K562 (cell line): ENCODE data around the gene CES1. TPM values are rescaled to one million over a fixed set of nuclear protein-coding genes. Genes with fewer than 3 reads are reported as not detected.

Experiments used
- ATAC-seq: fragments of 200-7000 bp; cut with Tn5 transposase; 3 replicates; pipeline ENCODE4 v1.9.1; 2020; ENCODE audit warnings: moderate library complexity
- BruUV-seq: library from RNA; stranded (reverse); fragments of 400-500 nt; replicated peaks from 2 replicates; lab custom pipeline; 2021; lab: Mats Ljungman, UMichigan
- CTCF ChIA-PET: fragments of 300-600 bp; formaldehyde crosslinking; extraction: SDS; loops from one replicate; lab custom pipeline; 2021; ENCODE audit warnings: low intra/inter-chr PET ratio; lab: Yijun Ruan, JAX
- POLR2A ChIA-PET: fragments of 300-600, 350-650 bp; sonication (Branson Sonifier 250); formaldehyde crosslinking; extraction: SDS; loops from one replicate; lab custom pipeline; 2021; ENCODE audit warnings: antibody characterized with exemption, inconsistent platforms; lab: Yijun Ruan, JAX
- DNase-seq, 4 experiments: peaks; one replicate each; pipeline versions ENCODE4 v3.0.0 to v3.0.0-alpha.2; 2011 to 2018; ENCODE audit warnings: low spot score in 3 of 4, mixed read lengths in 3 of 4; ENCODE audit errors: extremely low read depth in 1 of 4
- FAIRE-seq: peaks from 2 replicates; lab custom pipeline; 2011; peaks lifted over from hg19 to GRCh38; lab: Jason Lieb, UNC
- H2AFZ ChIP-seq: 2 replicates; pipeline ENCODE4 v1.6.0; 2011; ENCODE audit warnings: low read depth, low read length, control low read depth, inconsistent platforms
- H3K27ac ChIP-seq: fragments of 200-600 bp; 3 replicates; pipeline ENCODE4 v1.8.0; 2011; ENCODE audit warnings: low read depth, mild to moderate bottlenecking, control low read depth, inconsistent platforms, low read length, moderate library complexity, mixed read lengths; ENCODE audit errors: extremely low read depth
- H3K27me3 ChIP-seq, 2 experiments: fragments of 300-600 bp in 1 of 2; 2 replicates in 1 of 2; 3 replicates in 1 of 2; pipeline versions ENCODE4 v1.6.0 to v1.8.0; 2011; ENCODE audit warnings: inconsistent platforms in 2 of 2, low read length in 2 of 2, mild to moderate bottlenecking in 1 of 2, mixed read lengths in 1 of 2, moderate library complexity in 1 of 2; ENCODE audit not compliant: control insufficient read depth in 2 of 2, insufficient read depth in 2 of 2
- H3K36me3 ChIP-seq: fragments of 300-600 bp; 3 replicates; pipeline ENCODE4 v1.8.0; 2011; ENCODE audit warnings: mild to moderate bottlenecking, low read length, inconsistent platforms; ENCODE audit not compliant: control insufficient read depth, insufficient read depth
- H3K4me1 ChIP-seq, 2 experiments: fragments of 200-600 bp in 1 of 2; replicated peaks in 1 of 2; 2 replicates in 1 of 2; 3 replicates in 1 of 2; pipeline versions ENCODE4 v1.5.1 to v1.8.0; 2011; ENCODE audit warnings: inconsistent platforms in 2 of 2, low read length in 2 of 2, mild to moderate bottlenecking in 1 of 2, mixed read lengths in 1 of 2, moderate library complexity in 1 of 2; ENCODE audit not compliant: control insufficient read depth in 2 of 2, insufficient read depth in 2 of 2
- H3K4me2 ChIP-seq: 2 replicates; pipeline ENCODE4 v1.6.1; 2011; ENCODE audit warnings: low read length, control low read depth, inconsistent platforms, mixed read lengths; ENCODE audit not compliant: insufficient read depth
- H3K4me3 ChIP-seq: fragments of 200-600 bp; sonication (generic), shearing (Covaris generic); 2 replicates; pipeline ENCODE4 v1.5.1; 2016; ENCODE audit warnings: control low read depth, inconsistent platforms
- H3K79me2 ChIP-seq: fragments of 200-600 bp; 3 replicates; pipeline ENCODE4 v1.8.0; 2011; ENCODE audit warnings: low read length, inconsistent platforms; ENCODE audit not compliant: control insufficient read depth, insufficient read depth
- H3K9ac ChIP-seq, 2 experiments: 2 replicates each; pipeline versions ENCODE4 v1.6.0 to v1.6.1; 2011; ENCODE audit warnings: low read depth in 2 of 2, low read length in 2 of 2, control low read depth in 1 of 2, inconsistent platforms in 1 of 2, mild to moderate bottlenecking in 1 of 2, mixed read lengths in 1 of 2; ENCODE audit not compliant: insufficient read depth in 1 of 2
- H3K9me1 ChIP-seq: one replicate; pipeline ENCODE4 v1.6.0; 2011; ENCODE audit warnings: inconsistent platforms, mild to moderate bottlenecking, low read length, moderate library complexity; ENCODE audit not compliant: control insufficient read depth, insufficient read depth
- H3K9me3 ChIP-seq: replicated peaks from 2 replicates; pipeline ENCODE4 v1.5.1; 2011; ENCODE audit warnings: low read depth, low read length, inconsistent platforms; ENCODE audit not compliant: control insufficient read depth, insufficient read depth
- H4K20me1 ChIP-seq: replicated peaks from 2 replicates; pipeline ENCODE4 v1.6.1; 2011; ENCODE audit warnings: low read length, inconsistent platforms, mixed read lengths; ENCODE audit not compliant: control insufficient read depth, insufficient read depth
- CEBPB ChIP-seq: fragments of 450-650 bp; IDR thresholded peaks from 2 replicates; pipeline ENCODE4 v1.6.1; 2016; ENCODE audit warnings: missing genetic modification characterization, missing compliant biosample characterization
- CEBPG ChIP-seq, 3 experiments: fragments of 200-800 bp in 1 of 3; sonication (Bioruptor generic) in 1 of 3; sonication (generic) in 1 of 3; formaldehyde crosslinking in 1 of 3; IDR thresholded peaks in 2 of 3; conservative IDR thresholded peaks in 1 of 3; 2 replicates each; pipeline versions ENCODE4 v1.6.1 to v1.8.0; 2016 to 2022; ENCODE audit warnings: missing compliant biosample characterization in 2 of 3, missing genetic modification characterization in 2 of 3, mild to moderate bottlenecking in 1 of 3, missing genetic modification reagents in 1 of 3
- ETV6 ChIP-seq, 3 experiments: fragments of 150-350 bp in 1 of 3; sonication (generic) in 1 of 3; formaldehyde crosslinking in 1 of 3; IDR thresholded peaks; 2 replicates each; pipeline versions ENCODE4 v1.6.1 to v1.8.0; 2014 to 2022; ENCODE audit warnings: borderline replicate concordance in 2 of 3, low read depth in 2 of 3, antibody characterized with exemption in 1 of 3, low read length in 1 of 3, mild to moderate bottlenecking in 1 of 3, missing genetic modification reagents in 1 of 3
- FOXJ3 ChIP-seq: sonication (generic); formaldehyde crosslinking; IDR thresholded peaks from 2 replicates; pipeline ENCODE4 v1.4.0; 2020; ENCODE audit warnings: mild to moderate bottlenecking, missing genetic modification reagents
- POLR2G ChIP-seq: fragments of 200-400 bp; formaldehyde crosslinking; IDR thresholded peaks from 2 replicates; pipeline ENCODE4 v1.6.1; 2017; ENCODE audit warnings: low read depth, mild to moderate bottlenecking, antibody characterized with exemption, low read length, moderate library complexity
- RAD21 ChIP-seq, 2 experiments: fragments of 250-450 bp in 1 of 2; fragments of 450-650 bp in 1 of 2; sonication (Bioruptor Pico) in 1 of 2; formaldehyde crosslinking in 1 of 2; IDR thresholded peaks in 1 of 2; conservative IDR thresholded peaks in 1 of 2; 2 replicates each; pipeline versions ENCODE4 v1.4.0 to v1.8.0; 2020 to 2022; ENCODE audit warnings: mild to moderate bottlenecking in 2 of 2, moderate library complexity in 1 of 2
- TBP ChIP-seq: optimal IDR thresholded peaks from 2 replicates; pipeline ENCODE3; 2011; ENCODE audit warnings: low read depth, low read length, improper control_type of control experiment
- ZNF407 ChIP-seq: fragments of 450-650 bp; IDR thresholded peaks from 2 replicates; pipeline ENCODE4 v1.6.1; 2016; ENCODE audit warnings: low read depth
- WGBS: fragments of 100-300 bp; shearing (Covaris generic); methylation state at CpG from one replicate; pipeline ENCODE4 v1.1.6; 2016; ENCODE audit warnings: low coverage, mixed read lengths; ENCODE audit not compliant: insufficient coverage; ENCODE audit errors: missing lambda C conversion rate; 5-methylcytosine and 5-hydroxymethylcytosine counted together
- in situ Hi-C: fragments of 300-500 bp; cut with MboI; formaldehyde crosslinking; loops from 4 replicates; pipeline ENCODE4 v1.15.0; 2018; ENCODE audit warnings: inconsistent platforms, mixed read lengths
- intact Hi-C: fragments of 100-400 bp; cut with micrococcal nuclease; formaldehyde crosslinking; loops from 2 replicates; pipeline ENCODE4 v1.14.2; 2022
- polyA plus RNA-seq, 8 experiments: library from polyadenylated mRNA; depleted of rRNA in 4 of 8; stranded (reverse) in 5 of 8; unstranded in 3 of 8; fragments of >200 nt; fragmentation: Nextera tagmentation in 2 of 8; fragmentation: Illumina TruSeq in 1 of 8; extraction: Ambion mirVana in 2 of 8; extraction: Trizol in 1 of 8; gene quantifications; 2 replicates each; pipeline versions ENCODE4 v1.2.1 to v1.2.3, GENCODE V29; 2011 to 2014; ENCODE audit warnings: inconsistent platforms in 1 of 8, missing spikeins in 1 of 8
- total RNA-seq, 7 experiments: library from RNA; depleted of rRNA in 6 of 7; stranded (reverse); fragments of >200 nt in 6 of 7; fragmentation: Illumina TruSeq in 2 of 7; extraction: Trizol in 2 of 7; gene quantifications; 2 replicates each; pipeline versions ENCODE4 v1.2.1 to v1.2.3, GENCODE V29; 2011 to 2021; ENCODE audit warnings: low replicate concordance in 1 of 7

The CES1 gene
- total and polyA plus RNA-seq, 9 of the 15 experiments (the other 6 are each of a cell fraction or from before 2014, with no cell fraction given): 0.10 to 1.2 (median 0.16) TPM; not detected in 3

- Histone ChIP-seq H3K9ac (no peak overlapping the region), H3K4me1 (no peaks in the 10 kb centered on the region), H4K20me1 (no peaks in the 10 kb centered on the region), H3K4me3 (no peak overlapping the region), H3K27ac (no peak overlapping the region), H2AFZ (no peak overlapping the region), H3K36me3 (no peaks in the 10 kb centered on the region), H3K79me2 (no peaks in the 10 kb centered on the region), H3K27me3 (peaks cover 2 to 9% of the 10 kb centered on the region in 2 experiments; a peak in 2 of 5 replicates), H3K9me3 (no peaks in the 10 kb centered on the region), H3K4me2 (no peak overlapping the region), H3K9me1 (no peaks in the 10 kb centered on the region)
- DNase-seq: no peak
- no peak for ATAC-seq
- no peak for FAIRE-seq
- CTCF ChIA-PET: no interaction called here
- TF ChIP-seq RAD21 (CRISPR knock-in tag; conservative IDR thresholded peaks at IDR 0.05 in 1 of 2, IDR thresholded peaks at IDR 0.05 in 1 of 2) (no peak), FOXJ3 (CRISPR knock-in tag) (no peak), CEBPB (tag) (peak; percentile 48; the same call in 1 of the 2 replicates), POLR2G (no peak), CEBPG (CRISPR knock-in tag; IDR thresholded peaks at IDR 0.05) (no peak), CEBPG (tag; conservative IDR thresholded peaks at IDR 0.05 in 1 of 2, IDR thresholded peaks at IDR 0.05 in 1 of 2) (0 out of 4 replicates have a peak, but pooled peaks of 1 of the 2 experiments have one; percentile 33), TBP (no peak), ZNF407 (no peak), ETV6 (IDR thresholded peaks at IDR 0.05; ENCODE audit: borderline replicate concordance in 1 of 2, low read depth in 2 of 2, low read length in 1 of 2) (no peak), ETV6 (CRISPR knock-in tag; IDR thresholded peaks at IDR 0.05; ENCODE audit: borderline replicate concordance) (no peak)
- BruUV-seq: no TSS peak
- 0% methylated on average over 2 of the region's 2 CpGs for WGBS
- in situ Hi-C loops: no loop called here
- POLR2A ChIA-PET: interaction anchor here (0.5 kb wide), 1 partner anchor 26 kb away, joined by 4 read pairs; no protein-coding TSS in a partner anchor
- intact Hi-C loops: no loop called here
Measured at GRCh38 chr16:55778757-55779156, 54.1 kb downstream of the CES1 start.
